Fibroblast of pulmonary artery (primary cell): Measurements from ENCODE around the gene CEP192.

Experiments used
- DNase-seq: peaks from one replicate; pipeline ENCODE4 v3.0.0-alpha.2; 2010; ENCODE audit warnings: low read depth
- H3K4me3 ChIP-seq: replicated peaks from 2 replicates; pipeline ENCODE4 v1.5.1; 2011; ENCODE audit warnings: low read depth, mild to moderate bottlenecking, control low read depth, low read length, moderate library complexity
- TF ChIP-seq, protein P1 (sequence below): IDR thresholded peaks from 2 replicates; pipeline ENCODE4 v1.5.1; 2011; ENCODE audit warnings: mild to moderate bottlenecking, control low read depth, low read length, inconsistent platforms; ENCODE audit errors: missing control alignments

CEP192 gene

DNA sequence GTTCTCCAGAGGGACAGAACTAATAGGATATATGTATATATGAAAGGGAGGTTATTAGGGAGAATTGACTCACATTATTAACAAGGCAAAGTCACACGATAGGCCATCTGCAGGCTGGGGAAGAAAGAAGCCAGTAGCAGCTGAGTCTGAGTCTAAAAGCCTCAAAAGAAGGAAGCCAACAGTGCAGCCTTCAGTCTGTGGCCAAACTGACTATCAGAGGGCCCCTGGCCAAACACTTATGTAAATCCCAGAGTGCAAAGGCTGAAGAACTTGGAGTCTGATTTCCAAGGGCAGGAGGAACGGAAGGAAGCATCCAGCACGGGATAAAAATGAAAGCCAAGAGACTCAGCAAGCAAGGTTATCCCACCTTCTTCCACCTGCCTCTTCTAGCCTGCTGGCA, 119.4 kb downstream of the CEP192 start:
- TF ChIP-seq, protein P1, sequence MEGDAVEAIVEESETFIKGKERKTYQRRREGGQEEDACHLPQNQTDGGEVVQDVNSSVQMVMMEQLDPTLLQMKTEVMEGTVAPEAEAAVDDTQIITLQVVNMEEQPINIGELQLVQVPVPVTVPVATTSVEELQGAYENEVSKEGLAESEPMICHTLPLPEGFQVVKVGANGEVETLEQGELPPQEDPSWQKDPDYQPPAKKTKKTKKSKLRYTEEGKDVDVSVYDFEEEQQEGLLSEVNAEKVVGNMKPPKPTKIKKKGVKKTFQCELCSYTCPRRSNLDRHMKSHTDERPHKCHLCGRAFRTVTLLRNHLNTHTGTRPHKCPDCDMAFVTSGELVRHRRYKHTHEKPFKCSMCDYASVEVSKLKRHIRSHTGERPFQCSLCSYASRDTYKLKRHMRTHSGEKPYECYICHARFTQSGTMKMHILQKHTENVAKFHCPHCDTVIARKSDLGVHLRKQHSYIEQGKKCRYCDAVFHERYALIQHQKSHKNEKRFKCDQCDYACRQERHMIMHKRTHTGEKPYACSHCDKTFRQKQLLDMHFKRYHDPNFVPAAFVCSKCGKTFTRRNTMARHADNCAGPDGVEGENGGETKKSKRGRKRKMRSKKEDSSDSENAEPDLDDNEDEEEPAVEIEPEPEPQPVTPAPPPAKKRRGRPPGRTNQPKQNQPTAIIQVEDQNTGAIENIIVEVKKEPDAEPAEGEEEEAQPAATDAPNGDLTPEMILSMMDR = no peak
- no peak overlapping the region for H3K4me3 ChIP-seq
- no peak for DNase-seq

DNA sequence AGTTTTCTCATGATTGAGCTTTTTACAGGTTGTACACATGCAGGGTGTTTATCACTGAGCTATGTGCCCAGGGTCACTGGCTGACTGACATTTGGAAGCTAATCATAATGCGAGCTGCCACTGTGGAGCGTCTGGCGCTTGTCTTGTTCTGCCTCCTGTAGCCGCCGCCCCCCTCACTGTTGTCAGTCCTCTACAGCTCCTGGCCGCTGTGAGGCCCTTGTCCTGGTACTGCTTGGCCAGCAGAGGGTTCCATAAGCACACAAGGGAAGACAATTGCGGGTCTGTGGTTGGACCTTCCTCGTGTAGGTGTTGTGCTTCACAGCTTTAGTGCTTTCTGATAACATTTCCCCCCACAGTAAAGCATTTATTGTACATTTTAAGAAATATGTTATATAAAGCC, 121.8 kb downstream of the CEP192 start:
- TF ChIP-seq, protein P1 = peak; percentile 56
- H3K4me3 ChIP-seq = no peak overlapping the region
- peak; percentile 67 for DNase-seq

DNA sequence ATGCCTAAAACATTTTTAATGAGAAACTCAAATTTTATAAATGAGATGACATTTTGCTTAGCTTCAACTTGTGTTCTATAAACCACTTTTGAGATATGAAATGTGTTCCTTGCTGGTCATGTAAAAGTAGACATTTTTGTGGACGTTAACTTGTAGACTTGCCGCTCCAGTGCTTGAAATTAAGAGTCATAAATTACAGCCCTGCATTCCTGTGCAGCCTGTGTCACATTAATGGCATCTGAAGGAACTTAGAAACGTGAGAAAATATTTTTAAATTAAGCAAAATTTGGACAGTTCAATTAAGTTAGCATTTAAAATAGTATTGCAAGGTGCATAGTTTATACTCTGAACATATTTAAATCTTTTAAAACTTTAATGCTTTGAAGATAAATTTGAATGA, 129.1 kb downstream of the CEP192 start:
- no peak overlapping the region for H3K4me3 ChIP-seq
- no peak for DNase-seq
- TF ChIP-seq, protein P1 = no peak

DNA sequence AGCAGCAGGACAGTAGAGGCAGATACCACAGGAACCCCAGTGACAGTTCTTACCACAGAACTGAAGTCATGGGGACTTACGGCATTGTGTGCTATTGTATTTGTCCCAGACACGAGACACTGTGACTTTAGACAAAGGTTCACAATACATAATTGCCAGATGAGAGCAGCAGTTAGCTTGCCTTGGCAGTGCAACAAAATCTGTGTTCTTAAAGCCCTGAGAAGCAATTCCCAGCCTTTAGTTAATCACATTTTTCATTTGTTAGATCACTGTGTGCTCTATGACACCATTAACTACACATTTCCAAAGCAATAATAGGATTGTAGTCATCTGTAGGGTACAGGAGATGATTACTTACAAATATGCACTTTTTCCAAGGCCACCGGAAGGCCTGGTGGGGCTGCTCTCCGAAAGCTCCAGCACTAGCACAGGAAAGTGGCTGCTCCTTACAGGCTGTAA, 129.8 kb downstream of the CEP192 start:
- no peak overlapping the region for H3K4me3 ChIP-seq
- peak; percentile 60 for DNase-seq
- TF ChIP-seq, protein P1 = no peak

DNA sequence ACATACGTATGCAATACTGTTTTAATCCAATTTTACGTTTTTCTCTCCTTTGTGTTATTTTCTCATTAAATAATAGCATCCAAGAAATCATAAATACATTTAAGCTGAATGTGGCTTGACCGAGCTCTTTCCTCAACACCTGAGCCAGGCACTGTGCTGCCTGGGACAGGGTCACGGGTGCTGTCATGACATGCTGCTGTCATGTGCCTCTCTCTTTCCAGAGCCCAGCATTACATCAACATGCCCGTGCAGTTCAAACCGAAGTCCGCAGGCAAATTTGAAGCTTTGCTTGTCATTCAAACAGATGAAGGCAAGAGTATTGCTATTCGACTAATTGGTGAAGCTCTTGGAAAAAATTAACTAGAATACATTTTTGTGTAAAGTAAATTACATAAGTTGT, 133.2 kb downstream of the CEP192 start:
- H3K4me3 ChIP-seq = no peak overlapping the region
- DNase-seq = no peak
- TF ChIP-seq, protein P1 = no peak

DNA sequence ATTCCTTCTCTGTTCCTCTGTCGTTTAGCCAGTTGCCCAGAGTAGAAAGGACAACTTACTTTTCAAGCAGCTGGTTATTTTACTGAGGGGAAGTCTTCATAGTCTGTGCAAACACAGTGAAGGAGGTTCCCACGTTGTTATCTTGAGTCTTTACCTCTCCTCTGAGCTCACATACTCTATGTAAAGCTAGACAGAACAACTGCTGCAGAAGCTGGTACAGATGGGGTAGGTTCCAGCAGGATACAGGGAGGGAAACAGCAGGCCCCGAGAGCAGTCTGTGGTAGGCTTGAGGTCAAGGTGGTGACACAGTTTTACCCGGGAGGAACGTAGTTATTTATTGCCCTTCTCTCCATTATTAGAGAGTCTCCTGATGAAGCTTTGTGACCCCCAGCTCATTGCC, 134.0 kb downstream of the CEP192 start:
- no peak for DNase-seq
- TF ChIP-seq, protein P1 = no peak

DNA sequence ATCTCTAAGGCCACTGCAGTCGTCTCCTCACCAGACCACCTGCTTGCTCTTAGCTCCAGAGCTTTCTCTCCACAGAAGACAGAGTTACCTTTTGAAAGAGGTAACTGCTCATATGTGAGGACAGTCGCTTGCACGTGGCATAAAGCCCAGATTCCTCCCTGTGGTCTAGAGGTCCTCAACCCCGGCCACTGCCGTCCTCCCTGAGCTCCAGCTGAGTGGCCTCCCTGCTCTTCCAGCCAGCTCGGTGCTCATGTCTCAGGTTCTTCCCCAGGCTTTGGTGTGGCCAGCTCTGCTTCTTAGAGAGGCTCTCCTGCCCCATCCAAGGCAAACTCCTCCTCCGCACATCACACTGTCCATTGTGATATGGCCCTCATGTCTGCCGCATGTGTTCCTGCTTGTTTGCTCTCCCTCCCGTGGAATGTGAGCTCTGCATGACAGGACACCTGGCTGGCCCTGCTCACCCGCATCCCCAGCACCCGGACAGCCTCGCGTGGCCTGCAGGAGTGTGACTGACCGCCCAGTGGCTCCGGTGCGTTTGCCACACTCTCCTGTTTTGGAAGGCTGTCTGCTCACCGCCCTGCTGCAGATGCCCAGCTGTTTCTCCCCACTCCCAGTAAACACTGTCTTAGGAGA, 135.9 kb downstream of the CEP192 start:
- no peak for DNase-seq
- H3K4me3 ChIP-seq = no peak overlapping the region
- TF ChIP-seq, protein P1 = no peak

More for the DNA sequence above, 134.0 kb downstream of the CEP192 start:
- H3K4me3 ChIP-seq = no peak overlapping the region
